PC-9 (cell line): ENCODE measurements around the gene SPOP.

ENCODE experiments used
- CTCF ChIP-seq: fragments of 200-600 bp; sonication (generic); conservative IDR thresholded peaks from 2 replicates; pipeline ENCODE4 v1.6.1; 2017; ENCODE audit warnings: mixed run types, antibody characterized with exemption, mild to moderate bottlenecking, moderate library complexity
- EZH2 ChIP-seq: fragments of 200-600 bp; sonication (generic); IDR thresholded peaks from 2 replicates; pipeline ENCODE4 v1.8.0; 2017; ENCODE audit warnings: antibody characterized with exemption, low read depth

- TF ChIP-seq CTCF: no peak
- TF ChIP-seq EZH2: no peak
These were observed 126.5 kb downstream of the SPOP start for GRCh38 chr17:49551221-49552069.
